Activated T-cell treated with anti-CD3 and anti-CD28 coated beads, Interleukin-2, amount 50 U/mL, for 24 hours (primary cell): ENCODE data around the gene PROCA1.

ENCODE experiments used
- DNase-seq: peaks from one replicate; pipeline ENCODE4 v3.0.0-alpha.2; 2020
- H3K27ac Mint-ChIP-seq: 2 replicates; pipeline ENCODE4 v1.8.0; 2020; ENCODE audit warnings: mild to moderate bottlenecking, mixed read lengths
- H3K27me3 Mint-ChIP-seq: 2 replicates; pipeline ENCODE4 v1.8.0; 2020; ENCODE audit warnings: mixed read lengths
- H3K36me3 Mint-ChIP-seq: 2 replicates; pipeline ENCODE4 v1.8.0; 2020; ENCODE audit warnings: low read depth, mixed read lengths
- H3K4me1 Mint-ChIP-seq: 2 replicates; pipeline ENCODE4 v1.8.0; 2020; ENCODE audit warnings: low read depth, mixed read lengths
- H3K4me3 Mint-ChIP-seq: 2 replicates; pipeline ENCODE4 v1.8.0; 2020; ENCODE audit warnings: mild to moderate bottlenecking, moderate library complexity, mixed read lengths
- H3K9me3 Mint-ChIP-seq: 2 replicates; pipeline ENCODE4 v1.8.0; 2020; ENCODE audit warnings: mixed read lengths

Gene PROCA1

GRCh38 chr17:28747051-28747691 is 35.5 kb upstream of the PROCA1 start:
- H3K36me3 Mint-ChIP-seq, result peaks cover 77% of the 10 kb centered on the region
- H3K9me3 Mint-ChIP-seq, result no peaks in the 10 kb centered on the region
- no peaks in the 10 kb centered on the region for H3K27me3 Mint-ChIP-seq
- H3K4me1 Mint-ChIP-seq, result peaks cover 50% of the 10 kb centered on the region
- no peak for DNase-seq
- H3K4me3 Mint-ChIP-seq, result peak overlapping the region; percentile 93
- H3K27ac Mint-ChIP-seq, result peak overlapping the region; percentile 92

GRCh38 chr17:28746611-28747050 is 34.9 kb upstream of the PROCA1 start:
- DNase-seq, result no peak
- Mint-ChIP-seq H3K4me3 (peak overlapping the region; percentile 93), H3K27me3 (no peaks in the 10 kb centered on the region), H3K4me1 (peaks cover 54% of the 10 kb centered on the region), H3K9me3 (no peaks in the 10 kb centered on the region), H3K36me3 (peaks cover 72% of the 10 kb centered on the region), H3K27ac (peak overlapping the region; percentile 92)

DNA sequence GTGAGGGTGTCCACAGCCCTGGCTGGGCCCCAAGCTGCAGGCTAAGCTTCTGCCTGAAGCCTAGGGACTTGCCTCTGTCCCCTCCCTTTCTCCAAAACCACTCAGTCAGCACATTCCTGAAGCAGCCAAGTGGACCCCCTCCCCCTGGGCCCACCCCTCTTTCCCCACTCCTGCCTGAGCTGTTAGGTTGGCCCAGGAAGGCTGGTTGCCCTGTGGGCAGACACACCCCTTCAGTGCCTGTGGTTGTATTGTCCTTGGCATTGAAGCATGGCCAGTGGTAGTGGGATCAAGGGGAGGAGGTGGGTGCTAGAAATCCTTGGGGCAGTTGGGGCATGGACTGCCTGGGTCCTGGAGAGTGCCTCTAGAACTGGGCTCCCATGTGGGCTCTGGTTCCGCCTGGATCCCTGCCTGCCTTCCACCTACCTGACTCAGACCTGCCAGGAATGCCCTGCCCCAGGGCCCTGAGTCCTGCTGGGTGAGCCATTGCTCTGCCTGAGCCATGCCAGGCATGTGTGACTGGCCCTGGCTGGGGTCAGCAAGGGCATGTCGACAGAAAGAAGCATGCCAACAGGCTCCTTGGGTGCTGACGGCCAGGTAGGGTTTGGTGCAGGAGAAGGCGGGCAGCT is 34.2 kb upstream of the PROCA1 start:
- Mint-ChIP-seq H3K4me3 (peak overlapping the region; percentile 93), H3K4me1 (peaks cover 58% of the 10 kb centered on the region), H3K36me3 (peaks cover 64% of the 10 kb centered on the region), H3K27ac (peak overlapping the region; percentile 92), H3K27me3 (no peaks in the 10 kb centered on the region), H3K9me3 (no peaks in the 10 kb centered on the region)
- DNase-seq, result no peak

GRCh38 chr17:28744972-28745785 is 33.5 kb upstream of the PROCA1 start:
- no peaks in the 10 kb centered on the region for H3K27me3 Mint-ChIP-seq
- no peaks in the 10 kb centered on the region for H3K9me3 Mint-ChIP-seq
- peaks cover 60% of the 10 kb centered on the region for H3K36me3 Mint-ChIP-seq
- peak overlapping the region; percentile 93 for H3K4me3 Mint-ChIP-seq
- no peak for DNase-seq
- peaks cover 58% of the 10 kb centered on the region for H3K4me1 Mint-ChIP-seq
- H3K27ac Mint-ChIP-seq, result peak overlapping the region; percentile 92

GRCh38 chr17:28744104-28744971 is 32.6 kb upstream of the PROCA1 start:
- DNase-seq, result peak; percentile 86
- peaks cover 55% of the 10 kb centered on the region for H3K4me1 Mint-ChIP-seq
- peak overlapping the region; percentile 93 for H3K4me3 Mint-ChIP-seq
- peaks cover 58% of the 10 kb centered on the region for H3K36me3 Mint-ChIP-seq
- peak overlapping the region; percentile 92 for H3K27ac Mint-ChIP-seq
- no peaks in the 10 kb centered on the region for H3K27me3 Mint-ChIP-seq
- H3K9me3 Mint-ChIP-seq, result peaks cover 2% of the 10 kb centered on the region

DNA sequence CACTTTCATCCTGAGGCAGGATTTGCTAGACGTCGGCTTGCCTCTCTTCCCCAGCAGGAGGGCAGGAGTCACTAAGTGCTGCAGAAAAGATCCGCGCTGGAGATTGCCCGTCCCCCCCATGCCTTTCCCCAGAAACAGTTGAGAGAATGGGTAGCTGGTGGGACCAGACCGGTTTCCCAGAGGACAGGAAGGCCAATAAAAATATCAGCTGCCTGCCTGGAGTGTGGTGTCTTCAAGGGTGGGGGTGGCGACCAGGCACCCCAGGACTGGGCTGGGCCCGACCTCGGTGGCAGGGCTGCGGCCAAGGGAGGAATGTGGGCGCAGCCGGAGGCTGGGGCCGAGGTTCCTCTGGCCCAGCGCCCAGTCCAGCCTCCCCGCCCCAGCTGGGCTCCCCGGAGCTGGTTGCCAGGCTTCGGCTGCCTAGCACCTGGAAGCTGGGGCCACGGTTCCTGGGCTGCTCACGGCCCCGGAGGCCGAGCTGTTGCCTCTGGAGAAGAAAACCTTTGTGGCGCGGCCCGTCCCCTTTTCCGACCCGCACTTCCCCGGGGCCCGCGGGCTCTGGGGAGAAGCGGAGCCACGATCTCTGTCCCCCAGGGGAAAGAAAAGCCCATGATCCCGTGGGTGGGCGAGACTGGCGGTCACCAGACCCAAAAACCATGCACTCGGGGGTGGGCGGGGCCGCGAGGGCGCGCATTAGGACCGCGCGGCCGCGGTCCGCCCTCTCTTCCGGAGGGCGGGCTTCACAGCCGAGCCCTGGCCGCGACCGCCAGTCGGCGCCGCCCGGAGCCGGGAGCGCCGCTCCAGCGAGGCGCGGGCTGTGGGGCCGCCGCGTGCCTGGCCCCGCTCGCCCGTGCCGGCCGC is 31.8 kb upstream of the PROCA1 start, which contains the start of gene TRAF4:
TSS of gene TRAF4 (plus strand) at position 769 of the 861 bp plus-strand sequence. CDS start 102 bp downstream, outside the sequence.
- Mint-ChIP-seq H3K4me1 (peaks cover 55% of the 10 kb centered on the region), H3K4me3 (peak within 1 kb of the TSS; percentile 93), H3K27ac (peak within 1 kb of the TSS; percentile 92), H3K27me3 (no peaks in the 10 kb centered on the region), H3K9me3 (peaks cover 2% of the 10 kb centered on the region), H3K36me3 (peaks cover 56% of the 10 kb centered on the region)
- peak; percentile 89 for DNase-seq

DNA sequence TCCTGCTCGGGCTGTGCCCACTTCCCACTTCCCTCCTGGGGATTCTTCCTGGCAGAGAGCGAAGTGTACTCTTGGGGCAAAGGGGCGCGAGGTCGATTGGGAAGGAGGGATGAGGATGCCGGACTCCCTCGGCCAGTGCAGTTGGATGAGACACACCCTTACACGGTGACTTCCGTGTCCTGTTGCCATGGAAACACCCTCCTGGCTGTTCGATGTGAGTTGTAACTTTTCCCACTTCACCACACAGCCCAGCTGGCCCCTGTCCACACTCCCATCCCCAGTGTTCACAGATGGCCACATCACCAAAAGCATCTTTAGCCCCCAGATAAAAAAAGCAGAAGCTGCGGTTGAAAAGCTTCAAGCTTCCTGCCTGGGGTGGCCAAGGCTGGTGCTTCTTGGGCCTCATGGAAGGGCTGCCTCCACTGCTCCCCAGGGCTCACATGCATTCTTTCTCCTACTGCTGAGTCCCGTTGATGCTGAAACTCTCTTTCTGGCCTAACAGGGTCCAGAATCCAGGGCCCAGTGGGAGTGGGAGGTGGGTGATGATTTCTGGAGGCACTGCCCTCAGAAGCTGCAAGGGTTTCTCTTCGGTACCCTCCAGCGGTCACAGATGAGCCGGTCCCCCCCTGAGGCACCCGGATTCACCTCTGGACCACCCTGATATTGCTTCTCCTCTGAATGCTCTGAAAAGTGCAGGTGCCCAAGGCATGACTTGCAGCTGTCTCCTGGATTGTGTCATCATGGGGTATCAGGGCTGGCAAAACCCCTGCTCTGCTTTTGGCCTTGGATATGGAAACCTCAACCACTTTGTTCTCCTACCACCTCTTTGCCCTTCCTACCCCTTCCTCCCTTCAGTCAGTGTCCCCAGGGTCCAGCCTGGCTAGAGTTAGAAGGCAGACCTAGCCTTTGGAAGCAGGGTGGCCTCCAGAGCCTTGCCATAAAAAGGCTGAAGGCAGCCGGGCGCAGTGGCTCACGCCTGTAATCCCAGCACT is 30.0 kb upstream of the PROCA1 start:
- H3K4me1 Mint-ChIP-seq, result peaks cover 48% of the 10 kb centered on the region
- H3K9me3 Mint-ChIP-seq, result peaks cover 2% of the 10 kb centered on the region
- no peak overlapping the region for H3K4me3 Mint-ChIP-seq
- peaks cover 39% of the 10 kb centered on the region for H3K36me3 Mint-ChIP-seq
- DNase-seq, result no peak
- peak overlapping the region; percentile 38 for H3K27ac Mint-ChIP-seq
- no peaks in the 10 kb centered on the region for H3K27me3 Mint-ChIP-seq

GRCh38 chr17:28740406-28741357 is 29.0 kb upstream of the PROCA1 start:
- DNase-seq, result no peak
- no peaks in the 10 kb centered on the region for H3K27me3 Mint-ChIP-seq
- no peak overlapping the region for H3K4me3 Mint-ChIP-seq
- H3K9me3 Mint-ChIP-seq, result peaks cover 2% of the 10 kb centered on the region
- H3K4me1 Mint-ChIP-seq, result peaks cover 41% of the 10 kb centered on the region
- H3K27ac Mint-ChIP-seq, result no peak overlapping the region
- peaks cover 29% of the 10 kb centered on the region for H3K36me3 Mint-ChIP-seq

GRCh38 chr17:28738680-28739384 is 27.1 kb upstream of the PROCA1 start:
- Mint-ChIP-seq H3K9me3 (peaks cover 2% of the 10 kb centered on the region), H3K4me3 (peak overlapping the region; percentile 20), H3K27ac (peak overlapping the region; percentile 72), H3K36me3 (peaks cover 26% of the 10 kb centered on the region), H3K4me1 (peaks cover 43% of the 10 kb centered on the region), H3K27me3 (no peaks in the 10 kb centered on the region)
- peak; percentile 70 for DNase-seq

DNA sequence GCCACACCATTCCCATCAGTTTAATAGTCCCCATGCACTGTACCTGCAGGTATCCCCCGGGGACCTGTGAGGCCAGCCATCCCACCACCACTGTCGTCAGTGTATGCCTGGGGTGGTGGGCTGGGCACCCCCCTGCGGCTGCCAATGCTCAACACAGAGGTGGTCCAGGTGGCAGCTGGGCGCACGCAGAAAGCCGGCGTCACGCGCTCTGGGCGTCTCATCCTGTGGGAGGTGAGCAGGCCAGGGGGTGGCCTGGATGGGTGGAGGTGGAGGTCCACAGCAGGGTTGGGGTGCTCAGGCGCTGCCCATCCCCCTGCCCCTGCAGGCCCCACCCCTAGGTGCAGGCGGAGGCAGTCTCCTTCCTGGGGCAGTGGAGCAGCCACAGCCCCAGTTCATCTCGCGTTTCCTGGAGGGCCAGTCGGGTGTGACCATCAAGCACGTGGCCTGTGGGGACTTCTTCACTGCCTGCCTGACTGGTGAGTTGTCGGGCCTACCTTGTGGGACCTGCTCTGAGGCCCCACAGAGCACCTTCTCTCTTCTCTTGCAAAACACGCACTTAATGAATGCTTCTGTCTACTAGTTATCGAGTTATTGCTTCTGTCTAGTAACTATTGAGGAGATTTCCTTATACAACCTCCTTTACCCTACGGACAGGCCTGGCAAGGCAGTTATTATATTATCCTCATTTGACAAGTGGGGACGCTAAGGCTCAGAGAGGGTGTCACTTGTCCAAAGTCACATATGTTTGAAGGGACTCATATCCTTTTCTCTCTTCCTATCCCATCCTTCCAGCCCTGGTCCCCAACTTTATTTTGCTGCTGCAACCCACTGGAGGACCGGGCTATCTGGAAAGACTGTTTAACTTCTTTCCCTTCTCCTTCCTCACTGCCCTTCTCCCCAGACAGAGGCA is 26.3 kb upstream of the PROCA1 start:
- Mint-ChIP-seq H3K4me3 (peak overlapping the region; percentile 20), H3K36me3 (peaks cover 26% of the 10 kb centered on the region)

More for the DNA sequence above, 26.3 kb upstream of the PROCA1 start:
- Mint-ChIP-seq H3K4me1 (peaks cover 40% of the 10 kb centered on the region), H3K27me3 (no peaks in the 10 kb centered on the region), H3K27ac (peak overlapping the region; percentile 72), H3K9me3 (peaks cover 2% of the 10 kb centered on the region)
- DNase-seq, result no peak
